Ectodermal cell (in vitro differentiated cells): ENCODE measurements around the gene PURA.
A peak's percentile ranks its signal among the peaks of the same experiment; 100 is the strongest.
"Not testable (repeated sequence)": the region's sequence is repeated elsewhere in the genome, so short reads cannot be mapped to it uniquely, and the experiment has no call there.

Source experiments
- H3K27ac ChIP-seq: 2 replicates; pipeline ENCODE4 v1.7.0; 2013; ENCODE audit warnings: mild to moderate bottlenecking, low read depth, low read length; ENCODE audit not compliant: insufficient read depth, poor library complexity, severe bottlenecking
- H3K27me3 ChIP-seq: 2 replicates; pipeline ENCODE4 v1.7.0; 2013; ENCODE audit warnings: mild to moderate bottlenecking, low read length; ENCODE audit not compliant: insufficient read depth, control insufficient read depth, poor library complexity, severe bottlenecking
- H3K36me3 ChIP-seq: one replicate; pipeline ENCODE4 v1.7.0; 2013; ENCODE audit warnings: low read length; ENCODE audit not compliant: control insufficient read depth, insufficient read depth
- H3K4me1 ChIP-seq: one replicate; pipeline ENCODE4 v1.7.0; 2013; ENCODE audit warnings: low read length; ENCODE audit not compliant: control insufficient read depth, insufficient read depth
- H3K4me3 ChIP-seq: 2 replicates; pipeline ENCODE4 v1.7.0; 2013; ENCODE audit warnings: low read depth, low read length, control low read depth; ENCODE audit not compliant: insufficient read depth
- H3K9me3 ChIP-seq: 2 replicates; pipeline ENCODE4 v1.7.0; 2013; ENCODE audit warnings: mild to moderate bottlenecking, low read length, moderate library complexity; ENCODE audit not compliant: control insufficient read depth
- WGBS, 2 experiments: methylation state at CpG; one replicate each; pipeline ENCODE4 v1.1.7; 2013; ENCODE audit warnings: missing lambda C conversion rate in 2 of 2; 5-methylcytosine and 5-hydroxymethylcytosine counted together

Gene PURA

GRCh38 chr5:140146523-140146842 lies 32.6 kb downstream of the PURA start:
- Histone ChIP-seq H3K4me3 (peak overlapping the region; percentile 35), H3K36me3 (no peaks in the 10 kb centered on the region), H3K27me3 (peaks cover 46% of the 10 kb centered on the region), H3K27ac (no peak overlapping the region), H3K4me1 (peaks cover 10% of the 10 kb centered on the region), H3K9me3 (no peaks in the 10 kb centered on the region)
- 5 to 7% methylated on average over 14 of the region's 14 CpGs for WGBS, 2 experiments

DNA sequence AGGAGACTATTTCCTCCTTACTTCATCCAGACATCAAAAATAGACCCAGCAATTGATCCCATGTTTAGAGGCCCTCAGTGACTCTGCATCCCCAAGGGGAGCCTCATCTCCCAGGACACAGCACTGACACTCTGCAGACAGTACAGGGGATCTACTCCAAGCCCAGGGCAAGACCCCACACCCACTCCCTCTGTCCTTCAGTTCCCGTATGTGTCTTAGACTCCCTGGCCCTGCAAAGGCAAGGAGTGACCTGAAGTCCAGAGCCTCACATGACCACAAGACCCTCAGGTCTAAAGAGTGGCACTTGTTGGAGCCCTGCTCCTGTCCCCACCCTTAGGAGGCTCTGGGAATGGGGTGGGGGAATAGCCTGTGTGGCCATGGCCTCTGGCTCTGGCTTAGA lies 33.6 kb downstream of the PURA start:
- no peak overlapping the region for H3K27ac ChIP-seq
- H3K36me3 ChIP-seq = no peaks in the 10 kb centered on the region
- H3K4me3 ChIP-seq = no peak overlapping the region
- H3K27me3 ChIP-seq = peaks cover 51% of the 10 kb centered on the region
- H3K9me3 ChIP-seq = no peaks in the 10 kb centered on the region
- WGBS, 2 experiments = 77 to 82% methylated on average over 1 of the region's 1 CpG
- peaks cover 13% of the 10 kb centered on the region for H3K4me1 ChIP-seq

DNA sequence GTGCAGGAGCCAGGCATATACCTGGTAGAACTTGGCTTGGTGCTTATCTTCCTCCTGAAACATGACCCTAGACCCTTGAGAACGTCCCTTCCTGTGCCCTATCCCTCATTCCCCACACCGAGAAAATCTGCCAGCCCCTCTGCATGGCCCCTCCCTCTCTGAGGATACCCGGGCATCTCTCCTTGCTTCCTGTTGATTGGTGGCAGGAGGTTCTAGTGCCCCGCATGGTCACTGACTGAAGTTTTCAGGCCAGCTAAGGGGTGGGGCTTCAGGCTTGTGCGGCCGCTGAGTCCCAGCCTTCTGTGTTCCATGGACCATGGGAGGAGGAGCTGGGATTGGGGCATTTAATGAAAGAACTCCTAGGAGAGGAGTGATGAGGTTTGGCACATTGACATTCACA lies 34.6 kb downstream of the PURA start:
- WGBS, 2 experiments = 2 to 6% methylated on average over 6 of the region's 6 CpGs
- Histone ChIP-seq H3K9me3 (no peaks in the 10 kb centered on the region), H3K4me3 (no peak overlapping the region), H3K27ac (no peak overlapping the region), H3K36me3 (no peaks in the 10 kb centered on the region), H3K27me3 (peaks cover 56% of the 10 kb centered on the region), H3K4me1 (peaks cover 22% of the 10 kb centered on the region)

DNA sequence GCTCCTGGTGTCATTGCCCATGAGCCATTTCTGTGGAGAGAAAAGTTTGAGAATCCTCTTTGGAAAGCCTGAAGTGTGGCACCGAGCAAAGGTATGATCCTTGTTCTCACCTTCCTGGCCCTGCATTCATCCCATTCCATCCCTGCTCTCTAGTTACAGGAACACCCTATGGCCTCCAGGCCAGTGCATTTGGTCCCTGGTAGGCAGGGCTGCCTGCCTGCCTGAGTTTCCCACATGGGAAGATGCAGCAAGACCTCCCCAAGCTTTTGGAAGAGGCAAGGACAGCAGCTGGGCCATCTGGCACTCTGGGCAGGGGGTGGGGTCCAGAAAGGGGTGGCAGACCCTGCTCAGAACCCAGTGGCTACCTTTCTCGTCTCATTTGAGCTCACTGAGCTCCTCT lies 36.3 kb downstream of the PURA start:
- Histone ChIP-seq H3K9me3 (no peaks in the 10 kb centered on the region), H3K27ac (no peak overlapping the region), H3K27me3 (peaks cover 48% of the 10 kb centered on the region), H3K4me1 (peaks cover 17% of the 10 kb centered on the region), H3K4me3 (no peak overlapping the region), H3K36me3 (no peaks in the 10 kb centered on the region)
- 89% methylated on average over 2 of the region's 2 CpGs for WGBS, 2 experiments

DNA sequence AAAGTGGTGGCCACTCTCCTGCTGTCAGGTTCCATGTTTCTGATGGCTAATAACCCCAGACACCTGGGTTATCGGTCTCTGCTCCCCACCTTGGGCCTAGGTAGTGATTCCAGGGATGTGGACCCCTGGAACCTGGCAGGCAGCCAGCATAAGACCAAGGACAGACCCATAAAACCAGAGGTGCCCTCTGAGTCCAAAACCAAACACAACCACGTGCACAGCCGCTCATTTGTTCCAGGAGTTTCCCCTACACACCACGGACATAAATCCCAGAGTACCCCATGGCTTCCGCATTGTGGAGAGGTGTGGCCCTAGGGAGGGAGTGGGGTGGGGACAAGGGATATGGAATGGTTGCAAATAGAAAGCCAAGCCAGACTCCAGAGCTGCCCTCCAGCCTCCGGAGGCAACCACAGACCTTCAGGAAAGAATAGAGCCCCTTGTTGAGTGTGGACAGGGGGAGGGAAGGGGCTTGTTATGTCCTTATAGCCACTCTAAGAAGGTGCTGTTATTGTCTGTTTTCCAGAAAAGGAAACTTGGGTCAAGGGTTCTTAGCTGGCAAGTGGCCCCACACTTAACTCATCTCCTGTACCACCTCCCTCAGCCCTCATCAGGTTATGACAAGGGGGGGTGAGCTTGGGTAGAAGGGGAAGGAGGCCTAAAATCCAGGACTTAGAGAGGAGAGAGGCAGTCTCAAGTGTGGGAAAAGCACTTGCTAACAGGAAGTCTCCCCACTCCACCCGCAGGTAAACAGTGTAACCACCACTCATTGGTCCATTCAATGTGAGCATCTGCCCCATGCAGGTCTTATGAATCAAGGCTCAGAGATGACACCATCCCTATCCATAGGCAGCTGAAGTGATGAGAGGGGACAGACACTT lies 37.5 kb downstream of the PURA start:
- no peak overlapping the region for H3K4me3 ChIP-seq
- no peak overlapping the region for H3K27ac ChIP-seq
- peaks cover 36% of the 10 kb centered on the region for H3K27me3 ChIP-seq
- 81 to 83% methylated on average over 7 of the region's 7 CpGs for WGBS, 2 experiments
- H3K36me3 ChIP-seq = no peaks in the 10 kb centered on the region
- peaks cover 14% of the 10 kb centered on the region for H3K4me1 ChIP-seq
- H3K9me3 ChIP-seq = no peaks in the 10 kb centered on the region

GRCh38 chr5:140152022-140152999 lies 38.4 kb downstream of the PURA start:
- 66 to 67% methylated on average over 22 to 23 of the region's 23 CpGs for WGBS, 2 experiments
- Histone ChIP-seq H3K4me3 (no peak overlapping the region), H3K4me1 (peaks cover 14% of the 10 kb centered on the region), H3K36me3 (no peaks in the 10 kb centered on the region), H3K27me3 (peaks cover 27% of the 10 kb centered on the region), H3K27ac (no peak overlapping the region), H3K9me3 (no peaks in the 10 kb centered on the region)

DNA sequence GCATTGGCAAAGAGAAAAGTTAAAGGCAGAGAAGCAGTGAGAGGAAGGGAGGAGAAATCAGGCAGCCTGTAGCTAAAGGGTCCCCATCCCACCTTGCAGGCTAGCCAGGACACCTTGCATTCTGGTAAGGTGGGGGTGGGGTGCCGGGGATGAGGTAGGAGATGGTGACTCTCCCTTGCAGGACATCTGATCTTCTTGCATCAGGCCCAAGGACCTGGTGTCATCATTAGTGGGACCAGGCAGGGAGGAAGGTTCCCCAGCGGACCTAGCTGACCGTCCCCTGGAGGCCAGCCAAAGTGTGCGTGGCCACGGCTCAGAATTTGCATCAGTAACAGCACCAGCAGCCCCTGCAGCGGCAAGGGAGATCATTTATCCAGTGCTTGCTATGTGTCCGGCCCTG lies 39.3 kb downstream of the PURA start:
- Histone ChIP-seq H3K4me3 (no peak overlapping the region), H3K36me3 (no peaks in the 10 kb centered on the region), H3K27ac (no peak overlapping the region), H3K9me3 (no peaks in the 10 kb centered on the region), H3K4me1 (peaks cover 14% of the 10 kb centered on the region), H3K27me3 (peaks cover 23% of the 10 kb centered on the region)
- 58 to 60% methylated on average over 7 of the region's 7 CpGs for WGBS, 2 experiments

GRCh38 chr5:140153905-140154304 lies 40.0 kb downstream of the PURA start:
- Histone ChIP-seq H3K27ac (no peak overlapping the region), H3K27me3 (peaks cover 18% of the 10 kb centered on the region), H3K36me3 (no peaks in the 10 kb centered on the region), H3K4me1 (peaks cover 11% of the 10 kb centered on the region), H3K9me3 (no peaks in the 10 kb centered on the region), H3K4me3 (no peak overlapping the region)
- 15 to 17% methylated on average over 8 of the region's 8 CpGs for WGBS, 2 experiments

DNA sequence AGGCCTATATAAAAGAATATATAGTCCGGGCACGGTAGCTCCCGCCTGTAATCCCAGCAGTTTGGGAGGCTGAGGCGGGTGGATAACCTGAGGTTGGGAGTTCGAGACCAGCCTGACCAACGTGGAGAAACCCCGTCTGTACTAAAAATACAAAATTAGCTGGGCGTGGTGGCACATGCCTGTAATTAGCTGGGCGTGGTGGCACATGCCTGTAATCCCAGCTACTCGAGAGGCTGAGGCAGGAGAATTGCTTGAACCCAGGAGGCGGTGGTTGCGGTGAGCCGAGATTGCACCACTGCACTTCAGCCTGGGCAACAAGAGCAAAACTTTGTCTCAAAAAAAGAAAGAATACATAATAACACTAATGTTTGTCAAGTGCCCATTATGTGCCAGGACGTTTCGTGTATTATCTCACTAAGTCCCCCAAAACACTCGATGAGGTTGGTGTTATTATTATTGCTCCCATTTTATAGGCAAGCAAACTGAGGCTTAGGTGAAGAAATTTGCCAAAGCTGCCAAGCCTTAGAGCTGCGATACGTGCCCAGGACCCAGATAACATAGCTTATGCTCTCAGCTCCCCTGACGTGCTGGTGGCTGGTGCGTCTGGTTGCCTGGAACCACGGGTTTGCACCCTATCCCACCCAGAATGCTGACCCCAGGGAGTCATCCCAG lies 40.9 kb downstream of the PURA start:
- WGBS, 2 experiments = 94% methylated on average over 21 of the region's 21 CpGs
- not testable (repeated sequence) for H3K9me3 ChIP-seq, H3K36me3 ChIP-seq, H3K27ac ChIP-seq, H3K4me3 ChIP-seq
- peaks cover 11% of the 10 kb centered on the region for H3K4me1 ChIP-seq
- peaks cover 18% of the 10 kb centered on the region for H3K27me3 ChIP-seq
